Osteocyte (in vitro differentiated cells): ENCODE results near the gene ANKRD13A. TPM values are rescaled to one million over a fixed set of nuclear protein-coding genes. Genes with fewer than 3 reads are reported as not detected.

ENCODE experiments used
- DNase-seq: peaks from one replicate; pipeline ENCODE4 v3.0.0; 2021; ENCODE audit warnings: mixed read lengths; ENCODE audit not compliant: unreplicated experiment; ENCODE audit errors: extremely low spot score
- H3K27ac Mint-ChIP-seq: one replicate; pipeline ENCODE4 v1.8.0; 2021; ENCODE audit warnings: mild to moderate bottlenecking, mixed read lengths; ENCODE audit not compliant: unreplicated experiment
- H3K27me3 Mint-ChIP-seq: one replicate; pipeline ENCODE4 v1.8.0; 2021; ENCODE audit warnings: mixed read lengths; ENCODE audit not compliant: unreplicated experiment
- H3K36me3 Mint-ChIP-seq: one replicate; pipeline ENCODE4 v1.8.0; 2021; ENCODE audit warnings: mixed read lengths; ENCODE audit not compliant: unreplicated experiment
- H3K4me1 Mint-ChIP-seq: one replicate; pipeline ENCODE4 v1.8.0; 2021; ENCODE audit warnings: mixed read lengths; ENCODE audit not compliant: unreplicated experiment
- H3K4me3 Mint-ChIP-seq: one replicate; pipeline ENCODE4 v1.8.0; 2021; ENCODE audit warnings: mild to moderate bottlenecking, moderate library complexity, mixed read lengths; ENCODE audit not compliant: unreplicated experiment
- H3K9me3 Mint-ChIP-seq: one replicate; pipeline ENCODE4 v1.8.0; 2021; ENCODE audit warnings: mixed read lengths; ENCODE audit not compliant: unreplicated experiment
- CTCF ChIP-seq: fragments of 200-600 bp; sonication (generic); IDR thresholded peaks from 2 replicates; pipeline ENCODE4 v1.5.0; 2021; ENCODE audit warnings: antibody characterized with exemption, mild to moderate bottlenecking, moderate library complexity
- total RNA-seq: library from RNA; stranded (reverse); gene quantifications from 2 replicates; pipeline ENCODE4 v1.2.1, GENCODE V29; 2021

Gene ANKRD13A
- total RNA-seq, 1 donor from 2014 or later, result 43.5 TPM

DNA sequence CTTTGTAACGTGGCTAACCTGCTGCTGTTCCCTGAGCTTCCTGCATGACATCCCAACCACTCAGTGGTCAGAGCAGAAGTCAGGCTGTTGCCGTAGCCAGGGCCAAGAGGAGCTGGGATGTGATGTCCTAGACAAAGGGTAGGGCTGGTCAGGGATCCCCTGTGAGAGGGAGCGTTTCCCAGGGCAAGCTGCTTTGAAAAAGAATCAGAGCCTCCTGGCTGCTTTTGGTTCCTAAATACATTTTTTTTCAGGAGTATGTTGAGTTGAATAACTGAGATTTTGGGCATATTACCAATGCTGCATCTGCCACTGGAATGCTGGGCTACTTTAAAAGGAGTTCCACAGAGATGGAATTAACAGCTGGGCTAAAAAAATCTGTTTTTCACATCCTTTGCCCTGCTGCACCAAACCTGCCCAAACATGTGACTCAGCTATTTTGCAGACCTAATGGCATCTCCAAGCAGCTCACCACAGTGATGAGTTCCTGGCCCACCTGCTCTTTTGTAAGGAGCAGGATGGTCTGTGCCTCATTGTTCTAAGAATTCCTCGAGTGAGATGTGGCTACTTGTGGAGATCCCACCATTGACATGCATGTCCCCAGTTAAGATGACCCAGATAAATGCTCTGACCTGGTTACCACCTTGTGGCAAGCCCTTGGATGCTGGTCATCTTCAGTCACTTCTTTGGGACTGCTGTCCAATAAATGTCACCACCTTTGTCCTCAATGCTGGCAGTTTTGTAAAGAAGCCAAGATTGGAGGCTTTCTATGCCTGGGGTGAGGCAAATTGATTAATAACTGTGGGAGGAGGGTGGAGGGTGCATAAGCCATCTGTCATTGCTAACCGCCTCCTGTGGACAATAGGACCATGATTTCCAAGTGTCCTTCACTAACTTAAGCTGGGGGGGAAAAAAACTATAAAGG lies 24.1 kb downstream of the ANKRD13A start:
- Mint-ChIP-seq H3K27me3 (no peaks in the 10 kb centered on the region), H3K4me1 (no peaks in the 10 kb centered on the region), H3K9me3 (no peaks in the 10 kb centered on the region), H3K27ac (no peak overlapping the region), H3K36me3 (peaks cover 44% of the 10 kb centered on the region), H3K4me3 (no peak overlapping the region)
- DNase-seq, result no peak
- no peak for TF ChIP-seq CTCF

DNA sequence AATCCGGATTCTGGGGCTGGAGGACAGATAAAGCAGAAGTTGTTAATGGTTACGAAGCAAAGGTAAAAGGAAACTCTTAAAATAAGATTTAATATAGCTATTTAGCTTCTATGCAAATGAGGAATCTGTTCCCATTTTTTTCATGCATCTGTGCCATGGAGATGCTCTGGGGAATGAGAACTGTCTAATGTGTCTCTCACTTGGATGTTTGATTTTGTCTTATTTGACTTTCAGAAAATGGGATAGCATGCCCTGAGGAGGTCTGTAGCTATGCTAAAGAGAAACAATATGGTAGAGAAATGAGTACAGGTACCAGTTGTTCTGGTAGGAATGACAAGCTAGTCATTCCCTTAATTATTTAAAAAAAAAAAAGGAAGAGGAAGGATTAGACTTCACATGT lies 24.8 kb downstream of the ANKRD13A start:
- H3K27ac Mint-ChIP-seq, result no peak overlapping the region
- no peaks in the 10 kb centered on the region for H3K4me1 Mint-ChIP-seq
- TF ChIP-seq CTCF, result no peak
- DNase-seq, result no peak
- H3K9me3 Mint-ChIP-seq, result no peaks in the 10 kb centered on the region
- no peak overlapping the region for H3K4me3 Mint-ChIP-seq
- H3K27me3 Mint-ChIP-seq, result no peaks in the 10 kb centered on the region
- peaks cover 42% of the 10 kb centered on the region for H3K36me3 Mint-ChIP-seq

GRCh38 chr12:110028323-110028722 lies 29.1 kb downstream of the ANKRD13A start:
- no peak for DNase-seq
- Mint-ChIP-seq H3K4me3 (no peak overlapping the region), H3K36me3 (peaks cover 34% of the 10 kb centered on the region), H3K4me1 (no peaks in the 10 kb centered on the region), H3K27ac (no peak overlapping the region), H3K9me3 (no peaks in the 10 kb centered on the region), H3K27me3 (no peaks in the 10 kb centered on the region)
- TF ChIP-seq CTCF, result no peak

DNA sequence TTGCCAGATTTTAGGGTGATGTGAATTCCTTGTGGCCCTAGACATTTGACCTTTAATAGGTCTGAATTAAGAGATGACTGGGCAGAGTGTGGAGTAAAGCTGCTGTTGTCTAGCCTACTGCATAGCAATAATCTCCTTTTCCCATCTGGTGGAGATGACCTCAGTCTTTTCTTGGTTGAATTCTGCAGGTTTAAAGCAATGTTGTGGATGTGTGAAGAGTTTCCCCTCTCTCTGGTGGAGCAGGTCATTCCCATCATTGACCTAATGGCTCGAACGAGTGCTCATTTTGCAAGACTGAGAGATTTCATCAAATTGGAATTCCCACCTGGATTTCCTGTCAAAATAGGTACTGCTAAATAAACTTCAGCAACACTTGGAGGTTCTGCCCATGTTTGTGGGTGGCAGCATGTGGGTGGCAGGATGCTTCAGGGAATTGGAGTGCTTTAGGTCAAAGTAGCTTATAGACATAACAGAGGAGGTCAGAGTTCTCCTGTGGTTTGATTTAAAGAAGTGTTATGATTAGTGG lies 30.1 kb downstream of the ANKRD13A start:
- no peak overlapping the region for H3K27ac Mint-ChIP-seq
- H3K9me3 Mint-ChIP-seq, result no peaks in the 10 kb centered on the region
- H3K36me3 Mint-ChIP-seq, result peaks cover 34% of the 10 kb centered on the region
- no peaks in the 10 kb centered on the region for H3K27me3 Mint-ChIP-seq
- DNase-seq, result no peak
- no peak overlapping the region for H3K4me3 Mint-ChIP-seq
- no peak for TF ChIP-seq CTCF
- no peaks in the 10 kb centered on the region for H3K4me1 Mint-ChIP-seq

GRCh38 chr12:110033888-110034287 lies 34.7 kb downstream of the ANKRD13A start:
- no peaks in the 10 kb centered on the region for H3K9me3 Mint-ChIP-seq
- peaks cover 35% of the 10 kb centered on the region for H3K36me3 Mint-ChIP-seq
- no peak for TF ChIP-seq CTCF
- H3K4me3 Mint-ChIP-seq, result no peak overlapping the region
- H3K27ac Mint-ChIP-seq, result no peak overlapping the region
- no peak for DNase-seq
- no peaks in the 10 kb centered on the region for H3K27me3 Mint-ChIP-seq
- H3K4me1 Mint-ChIP-seq, result peaks cover 4% of the 10 kb centered on the region
